LNCaP clone FGC (cell line): ENCODE results near the gene AGPAT3.

Experiments
- DNase-seq: peaks from one replicate; pipeline ENCODE4 v3.0.0-alpha.2; 2011; ENCODE audit warnings: low read depth
- H3K4me3 ChIP-seq: 2 replicates; pipeline ENCODE4 v1.5.1; 2011; ENCODE audit warnings: mild to moderate bottlenecking, low read depth, low read length, control low read depth
- TF ChIP-seq, protein P1 (sequence below): IDR thresholded peaks from 2 replicates; pipeline ENCODE4 v1.5.1; 2012; ENCODE audit warnings: mild to moderate bottlenecking; ENCODE audit not compliant: control insufficient read depth, insufficient read depth; ENCODE audit errors: extremely low read depth

The AGPAT3 gene

DNA sequence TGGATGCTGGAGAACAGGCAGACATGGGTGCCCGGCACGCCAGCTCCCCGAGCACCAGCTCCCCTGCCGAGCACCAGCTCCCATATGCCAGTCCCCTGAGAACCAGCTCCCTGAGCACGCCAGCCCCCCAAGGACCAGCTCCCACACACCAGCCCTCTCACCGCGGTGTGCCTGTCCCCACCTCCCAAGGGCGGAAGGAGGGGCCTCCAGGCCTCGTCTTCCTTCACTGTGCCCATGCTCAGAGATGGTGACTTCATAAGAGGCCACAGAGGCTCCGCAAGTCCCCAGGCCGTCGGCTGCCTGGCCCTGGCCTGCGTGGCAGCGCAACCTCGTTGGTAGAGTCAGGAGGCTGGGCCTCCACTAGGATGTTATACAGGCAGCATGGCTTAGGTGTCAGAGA lies 69.1 kb downstream of the AGPAT3 start:
- no peak overlapping the region for H3K4me3 ChIP-seq
- TF ChIP-seq, protein P1, sequence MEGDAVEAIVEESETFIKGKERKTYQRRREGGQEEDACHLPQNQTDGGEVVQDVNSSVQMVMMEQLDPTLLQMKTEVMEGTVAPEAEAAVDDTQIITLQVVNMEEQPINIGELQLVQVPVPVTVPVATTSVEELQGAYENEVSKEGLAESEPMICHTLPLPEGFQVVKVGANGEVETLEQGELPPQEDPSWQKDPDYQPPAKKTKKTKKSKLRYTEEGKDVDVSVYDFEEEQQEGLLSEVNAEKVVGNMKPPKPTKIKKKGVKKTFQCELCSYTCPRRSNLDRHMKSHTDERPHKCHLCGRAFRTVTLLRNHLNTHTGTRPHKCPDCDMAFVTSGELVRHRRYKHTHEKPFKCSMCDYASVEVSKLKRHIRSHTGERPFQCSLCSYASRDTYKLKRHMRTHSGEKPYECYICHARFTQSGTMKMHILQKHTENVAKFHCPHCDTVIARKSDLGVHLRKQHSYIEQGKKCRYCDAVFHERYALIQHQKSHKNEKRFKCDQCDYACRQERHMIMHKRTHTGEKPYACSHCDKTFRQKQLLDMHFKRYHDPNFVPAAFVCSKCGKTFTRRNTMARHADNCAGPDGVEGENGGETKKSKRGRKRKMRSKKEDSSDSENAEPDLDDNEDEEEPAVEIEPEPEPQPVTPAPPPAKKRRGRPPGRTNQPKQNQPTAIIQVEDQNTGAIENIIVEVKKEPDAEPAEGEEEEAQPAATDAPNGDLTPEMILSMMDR, result no peak
- no peak for DNase-seq

DNA sequence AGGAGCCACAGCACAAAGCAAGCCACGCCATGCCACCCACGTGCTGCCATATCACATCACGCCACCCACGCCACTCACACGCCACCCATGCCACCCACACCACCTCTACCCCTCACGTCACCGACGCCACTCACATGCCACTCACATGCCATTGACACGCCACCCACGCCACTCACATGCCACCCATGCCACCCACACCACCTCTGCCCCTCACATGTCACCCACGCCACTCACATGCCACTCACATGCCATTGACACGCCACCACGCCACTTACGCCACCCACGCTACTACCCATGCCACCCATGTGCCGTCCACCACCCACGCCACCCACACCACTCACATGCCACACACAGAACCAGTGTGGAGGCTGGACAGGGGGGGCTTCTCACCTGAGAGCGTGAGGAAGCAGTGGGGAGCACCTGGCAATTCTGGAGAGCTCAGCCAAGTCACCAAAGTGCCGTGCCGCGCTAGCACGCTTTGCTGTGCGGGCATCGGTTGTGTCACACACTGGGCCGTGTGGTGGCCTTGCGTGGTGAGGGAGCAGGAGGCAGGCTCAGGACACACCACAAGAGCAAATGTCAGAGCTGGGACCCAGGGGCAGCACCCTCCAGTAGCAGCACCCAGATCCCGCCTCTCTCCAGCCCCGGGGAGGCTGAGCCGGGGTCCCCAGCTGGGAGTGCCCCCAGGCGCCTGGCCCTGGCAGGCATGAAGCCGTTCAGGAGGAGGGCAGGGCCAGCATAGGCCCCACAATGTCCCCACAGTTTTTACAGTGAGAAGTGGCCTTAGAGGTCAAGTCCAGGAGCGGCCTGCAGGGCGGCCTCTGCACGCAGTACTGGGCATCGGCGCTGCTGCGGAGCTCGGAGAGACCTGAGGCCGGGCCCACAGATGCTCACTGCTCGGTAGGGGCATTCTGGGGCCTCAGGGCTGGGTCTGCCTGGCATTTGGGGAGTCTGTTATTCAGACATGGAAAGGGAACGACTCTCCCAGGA lies 70.0 kb downstream of the AGPAT3 start:
- DNase-seq, result no peak
- TF ChIP-seq, protein P1, result no peak
- H3K4me3 ChIP-seq, result no peak overlapping the region

DNA sequence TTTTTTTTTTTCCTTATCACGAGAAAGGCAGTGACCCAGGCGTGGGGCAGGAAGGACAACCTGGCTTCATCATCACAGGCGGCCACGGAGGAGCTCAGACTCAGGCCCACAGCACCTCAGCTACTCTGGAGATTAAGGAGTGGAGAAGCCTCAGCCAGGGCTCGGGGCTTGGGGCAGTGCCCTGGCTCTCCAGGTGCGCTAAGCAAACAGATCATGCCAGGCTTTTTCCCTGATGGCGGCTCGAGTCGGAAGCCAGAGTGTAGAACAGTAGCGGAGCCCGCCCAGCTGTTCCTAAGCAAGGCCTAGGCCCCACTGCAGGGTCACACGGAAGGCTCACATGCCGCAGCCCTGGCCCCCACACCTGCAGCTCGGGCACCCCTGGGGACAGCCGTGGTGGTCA lies 70.7 kb downstream of the AGPAT3 start:
- no peak for DNase-seq
- TF ChIP-seq, protein P1, result no peak

DNA sequence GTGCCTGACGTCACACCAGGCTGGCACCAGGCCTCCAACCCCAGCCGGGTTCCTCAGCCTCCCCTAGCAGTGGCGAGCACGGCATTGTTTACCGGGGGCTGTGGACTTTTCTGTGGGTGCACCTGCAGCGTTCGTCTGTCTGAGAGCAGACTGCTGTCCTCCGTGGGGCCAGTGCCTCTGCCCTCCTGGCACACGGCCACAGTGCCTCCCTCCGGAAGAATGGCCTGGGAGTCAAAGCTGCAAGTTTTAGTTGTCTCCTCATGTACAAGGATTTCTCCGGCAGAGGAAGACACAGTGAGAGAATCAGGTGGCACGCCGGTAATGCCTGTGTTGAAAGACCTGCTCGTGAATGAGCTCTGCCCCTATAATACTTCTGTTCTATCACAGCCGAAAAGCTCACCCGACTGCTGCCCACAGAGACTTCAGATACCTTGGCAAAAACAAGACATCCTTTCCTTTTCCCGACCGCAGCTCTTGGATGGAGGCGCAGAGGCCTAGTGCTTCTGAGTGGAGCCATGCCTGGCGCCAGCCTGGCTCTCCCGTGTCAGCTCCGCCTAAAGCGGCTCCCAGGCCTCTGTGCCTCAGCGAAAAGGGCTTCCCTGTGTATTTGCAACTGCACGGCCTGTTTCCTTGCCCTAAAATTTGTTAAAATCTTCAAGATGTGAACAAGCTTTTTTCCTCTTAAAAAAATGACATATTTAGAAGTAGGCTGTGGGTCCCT lies 71.4 kb downstream of the AGPAT3 start:
- no peak for DNase-seq
- TF ChIP-seq, protein P1, result no peak
- H3K4me3 ChIP-seq, result no peak overlapping the region

More for the DNA sequence above, 70.7 kb downstream of the AGPAT3 start:
- H3K4me3 ChIP-seq, result no peak overlapping the region

DNA sequence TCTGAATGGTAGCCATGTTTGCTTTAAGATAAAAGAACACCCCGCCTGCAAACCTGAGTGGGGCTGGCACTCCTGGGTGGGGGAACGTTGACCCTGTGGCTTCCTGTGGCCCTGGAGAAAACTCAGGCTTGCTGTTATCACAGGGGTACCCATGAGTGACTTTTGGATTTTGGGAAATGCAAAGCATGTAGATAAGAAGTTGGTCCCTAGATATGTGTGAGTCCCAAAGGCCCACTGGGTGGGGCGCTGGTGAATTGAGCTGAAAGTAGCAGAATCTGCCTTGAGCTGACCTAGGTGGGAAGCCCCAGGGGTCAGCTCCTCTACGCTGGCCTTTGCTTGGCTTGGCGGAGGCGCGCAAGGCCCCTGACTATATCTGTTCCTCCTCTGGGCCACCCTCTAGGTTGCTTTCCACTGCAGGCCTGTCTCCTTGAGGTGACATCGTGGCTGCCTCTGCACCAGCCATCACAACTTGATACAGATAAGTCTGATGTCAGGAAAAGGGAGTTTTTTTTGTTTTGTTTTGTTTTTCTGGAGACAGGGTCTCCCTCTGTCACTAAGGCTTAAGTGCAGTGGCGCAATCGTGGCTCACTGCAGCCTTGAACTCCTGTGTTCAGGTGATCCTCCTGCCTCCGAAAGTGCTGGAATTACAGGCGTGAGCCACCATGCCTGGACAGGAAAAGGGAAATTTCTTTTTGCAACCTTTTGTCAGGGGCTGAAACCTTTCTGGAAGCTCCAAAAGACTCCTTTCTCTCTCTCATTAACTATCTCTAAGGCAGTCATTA lies 72.2 kb downstream of the AGPAT3 start:
- H3K4me3 ChIP-seq, result no peak overlapping the region
- TF ChIP-seq, protein P1, result no peak
- DNase-seq, result no peak

DNA sequence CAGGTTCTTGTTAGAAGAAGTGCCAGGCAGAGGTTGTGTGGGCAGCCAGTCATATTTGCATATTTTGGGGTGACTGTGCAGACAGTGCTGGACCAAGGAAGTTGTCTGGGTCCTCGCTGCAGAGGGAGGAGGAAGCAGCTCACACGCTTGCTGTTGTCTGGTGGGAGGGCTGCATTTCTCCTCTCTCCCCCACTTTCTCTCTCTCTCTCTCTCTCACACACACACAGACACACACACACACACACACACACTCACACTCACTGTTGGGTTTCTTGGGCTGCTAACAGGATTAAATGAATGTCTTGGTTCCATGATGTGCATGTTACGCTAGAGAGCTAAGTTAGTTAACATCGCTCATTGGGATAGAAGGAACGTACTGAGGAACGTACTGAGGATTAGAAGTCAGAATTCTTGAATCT lies 72.9 kb downstream of the AGPAT3 start:
- TF ChIP-seq, protein P1, result no peak
- no peak overlapping the region for H3K4me3 ChIP-seq
- no peak for DNase-seq
